Endothelial cell of umbilical vein (primary cell): ENCODE data around the gene GFAP. TPM values are rescaled to one million over a fixed set of nuclear protein-coding genes. Genes with fewer than 3 reads are reported as not detected.

ENCODE experiments used
- BruUV-seq: library from RNA; stranded (reverse); fragments of 400-500 nt; replicated peaks from 2 replicates; lab custom pipeline; 2021; lab: Mats Ljungman, UMichigan
- CTCF ChIA-PET: fragments of 300-600, 350-600 bp; sonication (Branson Sonifier 250); formaldehyde crosslinking; loops from one replicate; lab custom pipeline; 2021; ENCODE audit warnings: antibody characterized with exemption, inconsistent platforms; lab: Charles Lee
- POLR2A ChIA-PET: fragments of 300-600, 350-600 bp; sonication (Branson Sonifier 250); formaldehyde crosslinking; loops from one replicate; lab custom pipeline; 2021; ENCODE audit warnings: antibody characterized with exemption, inconsistent platforms; lab: Charles Lee
- DNase-seq: peaks from one replicate; pipeline ENCODE4 v3.0.0-alpha.2; 2011; ENCODE audit warnings: low read depth, low spot score
- FAIRE-seq: peaks from 2 replicates; lab custom pipeline; 2011; peaks lifted over from hg19 to GRCh38; lab: Jason Lieb, UNC
- H2AFZ ChIP-seq: 2 replicates; pipeline ENCODE4 v1.6.0; 2012; ENCODE audit warnings: low read depth, low read length, control low read depth, inconsistent platforms
- H3K27ac ChIP-seq: 2 replicates; pipeline ENCODE4 v1.5.1; 2011; ENCODE audit warnings: low read depth, mild to moderate bottlenecking, control low read depth, low read length, moderate library complexity; ENCODE audit not compliant: insufficient read depth
- H3K27me3 ChIP-seq, 2 experiments: 2 replicates each; pipeline versions ENCODE4 v1.6.0 to v1.6.1; 2011; ENCODE audit warnings: low read length in 2 of 2, mixed read lengths in 1 of 2; ENCODE audit not compliant: control insufficient read depth in 2 of 2, insufficient read depth in 2 of 2
- H3K36me3 ChIP-seq, 2 experiments: 2 replicates in 1 of 2; 3 replicates in 1 of 2; pipeline ENCODE4 v1.5.1; 2011; ENCODE audit warnings: low read length in 2 of 2, mild to moderate bottlenecking in 1 of 2, moderate library complexity in 1 of 2; ENCODE audit not compliant: control insufficient read depth in 2 of 2, insufficient read depth in 2 of 2; ENCODE audit errors: extremely low read depth in 1 of 2
- H3K4me1 ChIP-seq: 3 replicates; pipeline ENCODE4 v1.5.1; 2011; ENCODE audit warnings: mild to moderate bottlenecking, low read length; ENCODE audit not compliant: control insufficient read depth, insufficient read depth; ENCODE audit errors: extremely low read depth
- H3K4me2 ChIP-seq: 2 replicates; pipeline ENCODE4 v1.6.1; 2011; ENCODE audit warnings: low read length, control low read depth, mixed read lengths; ENCODE audit not compliant: insufficient read depth
- H3K4me3 ChIP-seq, 3 experiments: fragments of 200-600 bp in 1 of 3; sonication (generic), shearing (Covaris generic) in 1 of 3; replicated peaks in 1 of 3; 2 replicates each; pipeline ENCODE4 v1.5.1; 2011 to 2016; ENCODE audit warnings: control low read depth in 3 of 3, low read length in 3 of 3, mild to moderate bottlenecking in 2 of 3, inconsistent platforms in 1 of 3, low read depth in 1 of 3, moderate library complexity in 1 of 3; ENCODE audit not compliant: insufficient read depth in 1 of 3
- H3K79me2 ChIP-seq: 2 replicates; pipeline ENCODE4 v1.6.0; 2012; ENCODE audit warnings: low read length, inconsistent platforms; ENCODE audit not compliant: control insufficient read depth, insufficient read depth
- H3K9ac ChIP-seq: replicated peaks from 2 replicates; pipeline ENCODE3; 2011; ENCODE audit warnings: low read length, control low read depth; ENCODE audit not compliant: insufficient read depth; ENCODE audit errors: extremely low read depth
- H3K9me1 ChIP-seq: replicated peaks from 3 replicates; pipeline ENCODE4 v1.6.0; 2011; ENCODE audit warnings: mild to moderate bottlenecking, low read length; ENCODE audit not compliant: control insufficient read depth, insufficient read depth; ENCODE audit errors: extremely low read depth
- H3K9me3 ChIP-seq: replicated peaks from 2 replicates; pipeline ENCODE4 v1.5.1; 2012; ENCODE audit warnings: low read length, inconsistent platforms; ENCODE audit not compliant: control insufficient read depth, insufficient read depth
- H4K20me1 ChIP-seq: replicated peaks from 2 replicates; pipeline ENCODE3; 2011; ENCODE audit warnings: mild to moderate bottlenecking, low read length; ENCODE audit not compliant: control insufficient read depth, insufficient read depth; ENCODE audit errors: extremely low read depth
- FOS ChIP-seq: IDR thresholded peaks from 2 replicates; pipeline ENCODE4 v1.6.1; 2011; ENCODE audit warnings: mild to moderate bottlenecking, low read length, moderate library complexity, borderline replicate concordance; ENCODE audit not compliant: insufficient read depth
- POLR2AphosphoS5 ChIP-seq: IDR thresholded peaks from 2 replicates; pipeline ENCODE4 v1.6.1; 2012; ENCODE audit warnings: low read depth, mild to moderate bottlenecking, control low read depth, low read length, moderate library complexity; ENCODE audit not compliant: insufficient read depth
- dilution Hi-C: fragments of 300-500 bp; cut with MboI; formaldehyde crosslinking; loops from one replicate; pipeline ENCODE4 v1.15.0; 2019; ENCODE audit warnings: low sequenced_read_pairs; ENCODE audit not compliant: extremely low pct_ligation_motif_present
- intact Hi-C: fragments of 100-400 bp; cut with micrococcal nuclease; formaldehyde crosslinking; loops from one replicate; pipeline ENCODE4 v1.10.0; 2022
- microRNA-seq: library from miRNA; unstranded; fragments of <30 nt; microRNA quantifications from one replicate; pipeline ENCODE4 v1.2.0, GENCODE V29; 2021; ENCODE audit warnings: borderline number of aligned reads, borderline replicate concordance
- polyA plus RNA-seq, 4 experiments: library from polyadenylated mRNA; depleted of rRNA in 3 of 4; stranded (reverse) in 3 of 4; unstranded in 1 of 4; fragments of >200 nt; gene quantifications; 2 replicates each; pipeline versions ENCODE4 v1.2.1 to v1.2.3, GENCODE V29; 2011 to 2012; ENCODE audit warnings: missing spikeins in 1 of 4
- small RNA-seq: library from RNA; depleted of rRNA; stranded (forward); fragments of <200 nt; gene quantifications from one replicate; pipeline ENCODE3, GENCODE V24; 2012; ENCODE audit warnings: low replicate concordance, low read depth; ENCODE audit not compliant: insufficient read depth, insufficient read length
- total RNA-seq: library from RNA; stranded (reverse); gene quantifications from 2 replicates; pipeline ENCODE4 v1.2.3, GENCODE V29; 2021

Gene GFAP
- total and polyA plus RNA-seq, 2 donors (not counting 3 experiments of a cell fraction or from before 2014, with no cell fraction given) = 0.07 to 0.42 TPM

- dilution Hi-C loops = loop anchor here (25.0 kb wide), 1 partner anchor 92 kb away; the partner anchor contains the start of gene ADAM11
- Histone ChIP-seq H3K27me3 (no peaks in the 10 kb centered on the region), H3K4me2 (no peak overlapping the region), H3K9me1 (no peaks in the 10 kb centered on the region), H3K9ac (no peak overlapping the region), H3K9me3 (no peaks in the 10 kb centered on the region), H3K27ac (no peak overlapping the region), H3K79me2 (no peaks in the 10 kb centered on the region), H4K20me1 (no peaks in the 10 kb centered on the region), H3K36me3 (peaks cover 19 to 66% of the 10 kb centered on the region in 2 experiments), H3K4me1 (no peaks in the 10 kb centered on the region), H3K4me3 (no peak overlapping the region), H2AFZ (no peak overlapping the region)
- ChIA-PET POLR2A (no interaction called here), CTCF (interaction anchor here (1.7 kb wide), 1 partner anchor 75 kb away, joined by 5 read pairs; no protein-coding TSS in a partner anchor)
- FAIRE-seq (no peak), DNase-seq (no peak)
- intact Hi-C loops = no loop called here
- TF ChIP-seq FOS (no peak), POLR2AphosphoS5 (no peak)
- BruUV-seq = no TSS peak
These were observed 61.1 kb downstream of the GFAP start for GRCh38 chr17:44854192-44854591.

Small RNAs within 50 kb of the gene (microRNA-seq; reads per million reads assigned to microRNA genes)
- 1.9 reads per million for gene MIR6783

Small RNAs within 50 kb of the gene (small RNA-seq; reads per million reads assigned to genes)
- gene CCDC103 = not detected
- gene MIR6783 = not detected
- gene RN7SL405P = not detected

Other genes with a start within 250 kb of the GFAP start
- gene CCDC43, start 225.7 kb downstream of the GFAP start, total RNA-seq = 31.7 and 36.3 TPM in 2 replicates
- gene CCDC43, start 225.7 kb downstream of the GFAP start, polyA plus RNA-seq = 3.6 and 5.9 TPM in 2 replicates
- gene DBF4B, start 206.8 kb downstream of the GFAP start, total RNA-seq = 25.9 and 26.2 TPM in 2 replicates
- 12.5 and 13.9 TPM in 2 replicates for gene DBF4B, start 206.8 kb downstream of the GFAP start, polyA plus RNA-seq
- gene ADAM11, start 156.5 kb downstream of the GFAP start, total RNA-seq = 0.51 and 0.71 TPM in 2 replicates
- gene ADAM11, start 156.5 kb downstream of the GFAP start, polyA plus RNA-seq = 0.78 and 1.1 TPM in 2 replicates
- gene GJC1, start 85.2 kb downstream of the GFAP start, total RNA-seq = 35.9 and 39.7 TPM in 2 replicates
- 11.9 and 13.8 TPM in 2 replicates for gene GJC1, start 85.2 kb downstream of the GFAP start, polyA plus RNA-seq
- not detected in 2 replicates for gene HIGD1B, start 67.6 kb downstream of the GFAP start, total RNA-seq
- not detected in 2 replicates for gene HIGD1B, start 67.6 kb downstream of the GFAP start, polyA plus RNA-seq
- 170 and 171 TPM in 2 replicates for gene EFTUD2, start 16.1 kb downstream of the GFAP start, total RNA-seq
- 118 and 125 TPM in 2 replicates for gene EFTUD2, start 16.1 kb downstream of the GFAP start, polyA plus RNA-seq
- 48.4 and 50.3 TPM in 2 replicates for gene KIF18B, start 32.3 kb upstream of the GFAP start, total RNA-seq
- 24.5 and 25.2 TPM in 2 replicates for gene KIF18B, start 32.3 kb upstream of the GFAP start, polyA plus RNA-seq
- gene C1QL1, start 52.8 kb upstream of the GFAP start, total RNA-seq = 0.35 TPM in 2 replicates
- 0.72 and 0.75 TPM in 2 replicates for gene C1QL1, start 52.8 kb upstream of the GFAP start, polyA plus RNA-seq
- 29.0 and 30.8 TPM in 2 replicates for gene DCAKD, start 136.1 kb upstream of the GFAP start, total RNA-seq
- 36.5 and 39.1 TPM in 2 replicates for gene DCAKD, start 136.1 kb upstream of the GFAP start, polyA plus RNA-seq
- 126 and 135 TPM in 2 replicates for gene NMT1, start 145.8 kb upstream of the GFAP start, total RNA-seq
- gene NMT1, start 145.8 kb upstream of the GFAP start, polyA plus RNA-seq = 25.7 and 37.6 TPM in 2 replicates
- 35.0 and 43.1 TPM in 2 replicates for gene PLCD3, start 217.0 kb upstream of the GFAP start, total RNA-seq
- gene PLCD3, start 217.0 kb upstream of the GFAP start, polyA plus RNA-seq = 30.4 and 42.0 TPM in 2 replicates
- gene ACBD4, start 220.2 kb upstream of the GFAP start, total RNA-seq = 6.7 and 7.5 TPM in 2 replicates
- gene ACBD4, start 220.2 kb upstream of the GFAP start, polyA plus RNA-seq = 4.5 and 4.7 TPM in 2 replicates
- 20.0 and 20.6 TPM in 2 replicates for gene HEXIM1, start 233.0 kb upstream of the GFAP start, total RNA-seq
- gene HEXIM1, start 233.0 kb upstream of the GFAP start, polyA plus RNA-seq = 5.0 and 7.0 TPM in 2 replicates
- gene HEXIM2, start 246.4 kb upstream of the GFAP start, total RNA-seq = 3.8 and 4.3 TPM in 2 replicates
- 2.9 and 3.7 TPM in 2 replicates for gene HEXIM2, start 246.4 kb upstream of the GFAP start, polyA plus RNA-seq